Stimulated activated CD4-positive, alpha-beta T cell treated with anti-CD3 and anti-CD28 coated beads, TNF-alpha, amount 100 ng/mL, for 24 hours (primary cell): ENCODE measurements around the gene SMTNL2.
"Not testable (repeated sequence)": the region's sequence is repeated elsewhere in the genome, so short reads cannot be mapped to it uniquely, and the experiment has no call there.

Source experiments
- DNase-seq, 3 experiments: peaks; one replicate each; pipeline ENCODE4 v3.0.0-alpha.2; 2020; ENCODE audit warnings: low read depth in 3 of 3

SMTNL2 gene

GRCh38 chr17:4585638-4585994 is 1.3 kb downstream of the SMTNL2 start:
- DNase-seq = no peak

GRCh38 chr17:4586043-4586442 is 1.7 kb downstream of the SMTNL2 start:
- DNase-seq = no peak

GRCh38 chr17:4587195-4587594 is 2.9 kb downstream of the SMTNL2 start:
- no peak for DNase-seq

- no peak for DNase-seq
Measured at GRCh38 chr17:4587803-4588202, 3.5 kb downstream of the SMTNL2 start.

GRCh38 chr17:4588391-4588790 is 4.1 kb downstream of the SMTNL2 start:
- DNase-seq = no peak

- no peak for DNase-seq
Measured at GRCh38 chr17:4588898-4589625, 4.7 kb downstream of the SMTNL2 start.

GRCh38 chr17:4590042-4590441 is 5.7 kb downstream of the SMTNL2 start:
- DNase-seq = not testable (repeated sequence)

- no peak for DNase-seq
Measured at GRCh38 chr17:4590981-4591453, 6.7 kb downstream of the SMTNL2 start.

GRCh38 chr17:4591529-4591928 is 7.2 kb downstream of the SMTNL2 start:
- DNase-seq = no peak

GRCh38 chr17:4592240-4593005 is 8.1 kb downstream of the SMTNL2 start:
- no peak for DNase-seq

GRCh38 chr17:4593021-4593421 is 8.7 kb downstream of the SMTNL2 start:
- no peak for DNase-seq

- DNase-seq = no peak
Measured at GRCh38 chr17:4594406-4594805, 10.1 kb downstream of the SMTNL2 start.

GRCh38 chr17:4594931-4595684 is 10.8 kb downstream of the SMTNL2 start:
- peak in 1 of 3 experiments; percentile 43 for DNase-seq

- DNase-seq = not testable (repeated sequence)
Measured at GRCh38 chr17:4595685-4596342, 11.5 kb downstream of the SMTNL2 start.

GRCh38 chr17:4596636-4597380 is 12.5 kb downstream of the SMTNL2 start:
- no peak for DNase-seq

- no peak for DNase-seq
Measured at GRCh38 chr17:4597975-4598374, 13.6 kb downstream of the SMTNL2 start.

GRCh38 chr17:4598776-4599504 is 14.6 kb downstream of the SMTNL2 start:
- no peak for DNase-seq

- no peak for DNase-seq
Measured at GRCh38 chr17:4599505-4600281, 15.4 kb downstream of the SMTNL2 start.

GRCh38 chr17:4600563-4600962 is 16.2 kb downstream of the SMTNL2 start:
- DNase-seq = no peak

GRCh38 chr17:4601326-4601725 is 17.0 kb downstream of the SMTNL2 start:
- DNase-seq = no peak
